ENCODE results near the gene CFAP45.

CFAP45 gene

GRCh38 chr1:159936273-159936904, 36.4 kb upstream of the CFAP45 start:
- DNase-seq (ENCODE audit: low read depth in 3 of 3), result peak; percentile 68 to 79 (median 72)

DNA sequence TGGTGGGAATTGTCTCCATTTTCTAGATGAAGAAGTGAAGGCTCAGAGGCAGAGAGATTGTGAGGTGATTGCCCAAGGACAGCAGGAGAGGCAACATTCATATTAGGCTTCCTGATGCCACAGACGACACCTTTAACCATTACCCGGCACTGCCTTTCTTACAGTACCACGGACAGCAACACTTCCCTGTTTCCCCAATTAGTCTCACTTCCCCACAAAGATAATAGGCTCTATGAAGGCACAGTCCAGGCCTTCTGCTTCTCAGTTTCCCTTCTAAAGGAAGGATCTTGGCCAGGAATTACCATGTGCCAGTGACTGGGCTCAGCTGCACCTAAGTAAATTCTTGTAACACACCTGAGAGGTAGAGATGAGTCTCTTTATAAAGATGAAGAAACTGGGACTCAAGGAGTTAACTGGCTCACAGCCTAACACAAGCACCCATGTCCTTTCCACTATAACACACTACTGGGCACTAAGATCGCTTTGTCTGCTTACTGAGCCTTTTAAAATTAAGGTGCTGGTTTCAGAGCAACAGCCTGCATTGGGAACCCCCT, 35.8 kb upstream of the CFAP45 start:
- DNase-seq (ENCODE audit: low read depth in 3 of 3), result no peak

DNA sequence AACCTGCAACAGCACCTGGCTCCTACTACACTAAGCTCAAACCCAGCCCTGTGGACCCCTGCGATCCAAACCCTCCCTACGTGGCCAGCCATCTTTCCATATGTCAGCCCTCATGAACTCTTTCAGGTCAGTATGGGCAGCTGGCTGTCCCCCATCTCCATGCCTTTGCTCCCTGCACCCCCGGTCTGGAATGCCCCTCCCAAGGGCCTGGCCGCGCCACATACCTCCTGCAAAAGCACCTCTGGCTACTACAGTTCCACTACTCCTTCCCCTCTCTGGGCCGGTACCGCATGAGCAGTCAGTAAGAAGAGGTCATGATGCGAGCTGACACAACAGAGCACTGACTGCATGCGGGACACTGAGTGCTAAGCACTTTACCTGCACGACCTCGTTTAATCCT, 35.3 kb upstream of the CFAP45 start:
- DNase-seq (ENCODE audit: low read depth in 3 of 3), result no peak

GRCh38 chr1:159934136-159935039, 34.4 kb upstream of the CFAP45 start:
- no peak for DNase-seq (ENCODE audit: low read depth in 3 of 3)

- no peak for DNase-seq (ENCODE audit: low read depth in 3 of 3)
Measured at GRCh38 chr1:159933347-159933746, 33.4 kb upstream of the CFAP45 start.

GRCh38 chr1:159932296-159933285, 32.6 kb upstream of the CFAP45 start:
- no peak for DNase-seq (ENCODE audit: low read depth in 3 of 3)

GRCh38 chr1:159931795-159932173, 31.8 kb upstream of the CFAP45 start:
- DNase-seq (ENCODE audit: low read depth in 3 of 3), result no peak

DNA sequence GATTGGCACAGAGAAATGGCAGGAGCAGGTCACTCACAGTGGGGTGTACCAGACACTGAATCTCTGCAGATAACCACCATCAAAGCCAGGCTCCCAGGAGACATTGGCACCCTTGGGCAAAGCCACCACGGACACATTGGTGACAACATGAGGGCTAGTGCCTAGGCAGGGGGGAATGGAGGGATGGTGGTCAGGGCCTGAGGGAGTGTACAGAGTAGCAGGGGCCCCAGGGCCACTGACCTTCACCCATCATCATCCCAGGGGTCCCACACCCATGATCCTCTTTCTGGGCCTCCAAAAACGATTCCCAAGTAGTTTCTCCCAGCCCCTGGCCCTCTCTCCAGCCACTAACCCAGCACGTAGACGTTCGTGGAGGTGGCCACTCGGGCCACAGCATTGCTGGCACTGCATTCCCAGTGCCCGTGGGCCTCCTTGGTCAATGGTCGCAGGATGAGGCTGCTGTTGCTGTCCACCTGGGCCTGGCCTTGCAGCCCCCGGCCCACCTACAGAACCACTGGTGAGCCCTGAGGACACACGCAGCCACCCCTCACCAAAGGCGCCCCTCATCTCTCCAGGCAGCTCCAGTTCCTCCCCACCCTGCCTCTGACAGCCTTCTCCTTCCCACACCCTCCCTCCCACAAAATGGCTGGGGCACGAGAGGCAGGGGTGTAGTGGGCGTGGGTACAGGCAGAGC, 31.3 kb upstream of the CFAP45 start:
- DNase-seq (ENCODE audit: low read depth in 3 of 3), result no peak

- no peak for DNase-seq (ENCODE audit: low read depth in 3 of 3)
Measured at GRCh38 chr1:159930634-159931033, 30.7 kb upstream of the CFAP45 start.

DNA sequence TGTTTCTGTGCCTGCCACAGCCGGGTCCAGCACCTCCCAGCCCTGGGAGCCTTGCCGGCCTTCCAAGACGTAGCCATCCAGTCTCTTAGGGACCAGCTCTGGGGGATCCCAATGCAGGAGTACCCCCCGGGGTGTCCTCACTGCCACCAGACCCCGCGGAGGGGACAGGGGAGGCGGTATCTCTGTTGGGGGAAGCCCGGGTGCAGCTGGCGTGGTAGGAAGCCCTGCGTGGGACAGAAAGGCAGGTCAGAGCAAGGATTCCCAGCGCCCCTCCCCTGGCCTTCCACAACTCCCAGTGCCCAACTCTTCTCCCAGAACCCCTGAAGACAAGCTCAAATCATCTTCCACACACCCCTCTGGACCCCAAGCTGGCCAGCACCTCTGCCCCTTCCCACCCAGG, 30.3 kb upstream of the CFAP45 start:
- no peak for DNase-seq (ENCODE audit: low read depth in 3 of 3)

DNA sequence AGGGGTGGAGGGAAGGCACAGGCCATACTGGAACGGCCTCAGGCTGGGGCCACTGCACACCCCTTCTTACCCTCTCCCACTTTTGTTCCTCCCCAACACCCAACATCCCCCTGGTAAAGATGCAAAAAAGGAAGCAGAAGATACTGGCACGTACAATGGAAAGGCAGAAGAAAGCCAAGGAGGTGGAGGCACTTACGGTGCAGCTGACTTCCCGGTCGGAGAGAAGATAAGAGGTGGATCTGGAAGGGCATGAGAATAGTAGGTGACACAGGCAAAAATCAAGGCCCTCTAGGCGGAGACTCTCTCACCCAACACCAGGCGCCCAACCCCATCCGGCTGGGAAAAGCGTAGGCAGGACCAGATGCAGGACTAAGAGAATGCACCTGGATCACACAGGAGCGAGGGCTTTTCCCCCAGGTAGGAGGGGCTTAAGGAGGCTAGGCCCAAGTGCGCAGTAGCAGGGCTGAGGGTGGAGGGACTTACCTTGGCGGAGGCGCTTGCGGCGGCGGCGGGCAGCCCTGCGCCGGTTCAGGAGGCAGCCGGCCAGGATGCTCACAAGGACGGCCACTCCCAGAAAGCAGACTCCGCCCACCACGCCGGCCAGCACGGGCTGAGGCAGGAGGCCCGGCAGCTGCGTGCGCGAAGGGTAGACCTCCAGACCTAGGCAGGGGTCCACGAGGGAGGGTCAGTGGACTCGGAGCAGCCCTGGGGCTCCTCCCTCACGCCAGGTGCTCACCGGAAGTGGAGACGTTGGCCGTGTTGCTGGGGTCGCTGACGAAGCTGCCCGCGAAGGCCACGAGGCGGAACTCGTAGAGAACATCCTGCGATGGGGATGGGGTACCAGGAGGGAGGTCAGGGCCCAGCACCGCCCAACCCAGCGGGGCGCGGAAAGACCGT, 29.4 kb upstream of the CFAP45 start:
- no peak for DNase-seq (ENCODE audit: low read depth in 3 of 3)

- no peak for DNase-seq (ENCODE audit: low read depth in 3 of 3)
Measured at GRCh38 chr1:159928491-159929050, 28.6 kb upstream of the CFAP45 start.

DNA sequence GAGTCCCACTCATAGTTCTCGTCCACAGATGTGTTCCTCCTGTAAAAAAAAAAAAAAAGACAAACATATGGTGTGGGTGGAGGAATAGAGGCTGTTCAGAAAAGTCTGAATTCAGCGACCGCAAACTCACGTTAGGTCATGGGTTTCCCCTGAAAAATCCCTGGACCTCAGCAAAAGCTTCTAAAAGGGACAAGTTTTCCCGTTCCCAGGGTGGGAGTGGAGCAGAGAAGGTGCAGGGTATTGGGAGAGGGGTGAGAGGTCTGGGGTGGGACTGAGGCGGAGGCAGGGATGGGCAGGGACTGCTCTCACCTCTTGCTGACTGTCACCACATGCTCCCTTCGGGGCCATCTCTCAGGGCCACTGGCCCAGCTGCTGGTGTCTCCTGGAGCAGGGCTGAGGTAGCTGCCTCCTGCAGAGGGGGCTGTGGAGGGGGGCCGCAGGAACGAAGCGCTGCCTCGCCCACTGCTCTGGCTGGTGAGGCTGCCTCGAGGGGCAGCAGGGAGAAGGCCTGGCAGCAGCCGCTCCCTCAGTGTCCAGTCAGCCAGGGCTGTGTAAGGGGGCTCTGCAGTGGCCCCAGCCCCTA, 28.0 kb upstream of the CFAP45 start:
- no peak for DNase-seq (ENCODE audit: low read depth in 3 of 3)

GRCh38 chr1:159927211-159927848, 27.4 kb upstream of the CFAP45 start:
- DNase-seq (ENCODE audit: low read depth in 3 of 3), result no peak

DNA sequence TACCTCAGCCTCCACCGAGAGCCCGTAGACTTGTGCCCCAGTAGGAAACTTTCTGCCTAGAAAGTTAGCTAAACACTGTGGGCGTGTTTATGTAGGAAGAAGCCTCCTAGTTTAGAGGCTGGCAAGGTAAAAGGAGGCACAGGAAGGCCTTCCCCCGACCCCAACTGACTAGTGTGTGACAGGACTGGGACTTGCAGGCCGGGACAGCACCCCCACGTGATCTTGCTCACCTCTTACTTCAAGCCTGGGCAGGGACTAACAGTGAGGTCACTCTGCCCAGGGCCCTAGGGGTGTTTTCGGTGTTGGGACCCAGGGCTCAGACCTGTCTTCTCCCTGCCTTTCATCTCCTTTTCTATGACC, 25.7 kb upstream of the CFAP45 start:
- peak in 1 of 3 experiments; percentile 50 for DNase-seq (ENCODE audit: low read depth in 3 of 3)

DNA sequence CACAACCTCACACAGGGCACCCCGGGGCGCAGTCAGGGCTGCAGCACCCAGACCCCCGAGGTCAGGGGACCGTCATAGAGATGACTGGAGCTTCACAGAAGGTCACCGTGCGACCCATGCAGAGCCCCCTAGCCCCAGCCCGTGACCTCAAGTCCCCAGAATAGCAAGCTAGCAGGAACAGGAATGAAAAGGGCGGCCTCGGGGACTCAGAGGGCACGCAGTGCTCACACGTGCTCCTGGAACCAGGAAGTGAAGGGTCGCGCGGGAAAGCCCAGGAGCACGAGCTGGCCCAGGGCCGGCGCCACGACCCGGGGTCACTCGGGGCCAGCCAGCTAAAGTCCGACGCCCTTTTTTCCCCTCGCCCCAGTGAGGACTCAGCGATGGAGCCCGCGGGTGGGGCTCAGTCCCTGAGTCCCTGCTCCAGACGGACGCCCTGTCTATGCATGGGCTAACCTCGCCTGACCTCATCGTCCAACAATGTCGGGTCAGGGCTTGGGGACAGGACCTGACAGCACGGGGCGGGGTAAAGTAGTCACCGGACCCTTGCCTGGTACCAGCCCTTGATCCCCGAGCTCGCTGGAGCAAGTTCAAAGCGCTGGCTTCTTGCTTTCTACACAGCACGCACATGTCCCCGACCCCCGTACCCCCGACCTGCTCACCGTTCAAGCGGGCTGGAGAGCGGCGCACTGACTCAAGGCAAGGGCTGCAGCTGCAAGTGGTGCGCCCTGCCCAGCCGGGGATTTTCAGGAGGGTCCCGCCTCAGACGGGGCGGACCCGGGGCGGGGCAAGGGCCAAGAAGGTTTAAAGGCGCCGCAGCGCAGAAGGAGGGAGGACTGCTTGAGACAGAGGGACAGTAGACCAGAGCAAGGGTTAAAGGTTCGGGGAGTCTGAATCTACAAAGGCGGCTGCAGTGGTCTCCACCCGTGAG, 25.1 kb upstream of the CFAP45 start, which contains the start of gene TAGLN2:
TSS of gene TAGLN2 (minus strand) at position 717 of the 928 bp plus-strand sequence. CDS start 4,998 bp downstream, outside the sequence.
- peak; percentile 82 to 89 (median 85) for DNase-seq (ENCODE audit: low read depth in 3 of 3)

DNA sequence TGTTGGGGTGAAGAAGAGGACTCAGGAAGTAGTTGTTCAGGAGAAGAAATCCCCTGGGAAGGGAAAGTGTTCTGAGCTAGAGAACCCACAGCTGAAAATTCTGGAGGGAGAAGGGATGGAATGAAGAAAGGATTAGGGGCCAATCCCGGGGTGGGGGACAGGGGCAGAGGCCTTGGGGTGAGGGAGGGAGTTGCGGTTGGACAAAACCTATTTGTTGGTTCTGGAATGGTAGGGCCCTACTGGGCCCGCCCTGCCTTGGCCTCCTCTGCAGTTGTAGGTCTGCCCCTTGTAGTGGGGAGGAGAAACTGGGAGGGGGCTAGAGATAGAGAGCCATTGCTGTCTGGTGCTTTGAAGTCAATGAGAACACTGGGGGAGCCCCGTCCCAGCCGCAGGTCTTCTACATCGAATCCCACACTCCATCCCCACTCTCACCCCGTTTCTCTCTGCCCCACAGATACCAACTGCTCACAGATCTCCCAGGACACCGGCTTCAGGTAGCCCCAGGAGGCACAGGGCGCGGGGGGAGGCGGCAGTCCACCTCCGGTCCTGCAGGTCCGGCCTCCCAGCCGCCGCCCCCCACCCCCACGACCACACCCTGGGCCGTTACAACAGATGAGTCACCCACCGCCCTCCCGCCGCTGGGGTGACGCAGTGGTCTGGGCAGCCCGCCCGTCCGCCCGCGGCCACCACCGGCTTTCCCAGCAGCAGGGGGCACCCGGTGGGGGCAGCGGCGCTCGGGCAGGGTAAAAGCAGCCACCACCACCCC, 24.2 kb upstream of the CFAP45 start:
- peak; percentile 23 to 57 (median 24) for DNase-seq (ENCODE audit: low read depth in 3 of 3)

All from stimulated activated CD4-positive, alpha-beta T cell treated with anti-CD3 and anti-CD28 coated beads, TNF-alpha, amount 100 ng/mL, for 24 hours (primary cell).